Activated CD8-positive, alpha-beta T cell treated with anti-CD3 and anti-CD28 coated beads for 36 hours (primary cell): ENCODE measurements around the gene CCR4. TPM values are rescaled to one million over a fixed set of nuclear protein-coding genes. Genes with fewer than 3 reads are reported as not detected.
"Not testable (repeated sequence)": the region's sequence is repeated elsewhere in the genome, so short reads cannot be mapped to it uniquely, and the experiment has no call there.

ENCODE experiments used
- ATAC-seq: fragments of 200-7000 bp; cut with Tn5 transposase; one replicate; pipeline ENCODE4 v1.10.0; 2021; ENCODE audit warnings: mild to moderate bottlenecking, moderate library complexity
- CTCF ChIA-PET: fragments of 350-600 bp; sonication (Branson Sonifier 250); formaldehyde crosslinking; loops from one replicate; lab custom pipeline; 2021; ENCODE audit warnings: antibody characterized with exemption; lab: Charles Lee
- POLR2A ChIA-PET: fragments of 350-600 bp; sonication (Branson Sonifier 250); formaldehyde crosslinking; loops from one replicate; lab custom pipeline; 2021; ENCODE audit warnings: antibody characterized with exemption; lab: Charles Lee
- DNase-seq: peaks from one replicate; pipeline ENCODE4 v3.0.0-alpha.2; 2020
- H3K27ac Mint-ChIP-seq: one replicate; pipeline ENCODE4 v1.8.0; 2021; ENCODE audit warnings: mild to moderate bottlenecking, mixed read lengths
- H3K27me3 Mint-ChIP-seq: one replicate; pipeline ENCODE4 v1.8.0; 2021; ENCODE audit warnings: mixed read lengths
- H3K36me3 Mint-ChIP-seq: one replicate; pipeline ENCODE4 v1.8.0; 2021; ENCODE audit warnings: low read depth, mixed read lengths
- H3K4me1 Mint-ChIP-seq: one replicate; pipeline ENCODE4 v1.8.0; 2021; ENCODE audit warnings: low read depth, mixed read lengths
- H3K4me3 Mint-ChIP-seq: one replicate; pipeline ENCODE4 v1.8.0; 2021; ENCODE audit warnings: mild to moderate bottlenecking, moderate library complexity, mixed read lengths
- H3K9me3 Mint-ChIP-seq: one replicate; pipeline ENCODE4 v1.8.0; 2021; ENCODE audit warnings: mixed read lengths
- CTCF ChIP-seq: fragments of 200-600 bp; IDR thresholded peaks from one replicate; pipeline ENCODE4 v1.8.0; 2022; ENCODE audit warnings: antibody characterized with exemption, mild to moderate bottlenecking
- intact Hi-C: fragments of 100-400 bp; cut with micrococcal nuclease; formaldehyde crosslinking; loops from one replicate; pipeline ENCODE4 v1.10.0; 2022
- total RNA-seq, 2 experiments: library from RNA; stranded (reverse); gene quantifications; one replicate each; pipeline ENCODE4 v1.2.3, GENCODE V29; 2021

Gene CCR4
- total RNA-seq, 2 experiments from 2014 or later, result 17.4 to 18.8 TPM

GRCh38 chr3:32912046-32912445, 39.4 kb upstream of the CCR4 start:
- ChIA-PET CTCF (no interaction called here), POLR2A (no interaction called here)
- Mint-ChIP-seq H3K4me3 (no peak overlapping the region), H3K27me3 (peaks cover 1% of the 10 kb centered on the region), H3K4me1 (no peaks in the 10 kb centered on the region), H3K27ac (no peak overlapping the region), H3K9me3 (peaks cover 4% of the 10 kb centered on the region), H3K36me3 (no peaks in the 10 kb centered on the region)
- ATAC-seq, result no peak
- DNase-seq, result no peak
- no peak for TF ChIP-seq CTCF
- intact Hi-C loops, result no loop called here

- intact Hi-C loops, result no loop called here
- TF ChIP-seq CTCF, result no peak
- Mint-ChIP-seq H3K9me3 (peaks cover 8% of the 10 kb centered on the region), H3K36me3 (no peaks in the 10 kb centered on the region), H3K27ac (no peak overlapping the region), H3K4me1 (no peaks in the 10 kb centered on the region), H3K4me3 (no peak overlapping the region), H3K27me3 (peaks cover 1% of the 10 kb centered on the region)
- DNase-seq (no peak), ATAC-seq (no peak)
- CTCF ChIA-PET, result no interaction called here
- POLR2A ChIA-PET, result no interaction called here
Measured at GRCh38 chr3:32913790-32914446, 37.5 kb upstream of the CCR4 start.

- ChIA-PET POLR2A (no interaction called here), CTCF (no interaction called here)
- H3K4me3 Mint-ChIP-seq, result no peak overlapping the region
- H3K27ac Mint-ChIP-seq, result no peak overlapping the region
- no peaks in the 10 kb centered on the region for H3K4me1 Mint-ChIP-seq
- DNase-seq, result no peak
- no peaks in the 10 kb centered on the region for H3K36me3 Mint-ChIP-seq
- TF ChIP-seq CTCF, result no peak
- no peak for ATAC-seq
- peaks cover 8% of the 10 kb centered on the region for H3K9me3 Mint-ChIP-seq
- intact Hi-C loops, result no loop called here
- peaks cover 1% of the 10 kb centered on the region for H3K27me3 Mint-ChIP-seq
Measured at GRCh38 chr3:32919920-32920319, 31.5 kb upstream of the CCR4 start.

- Mint-ChIP-seq H3K27ac (no peak overlapping the region), H3K36me3 (no peaks in the 10 kb centered on the region), H3K4me3 (no peak overlapping the region), H3K27me3 (peaks cover 1% of the 10 kb centered on the region), H3K9me3 (peaks cover 3% of the 10 kb centered on the region), H3K4me1 (no peaks in the 10 kb centered on the region)
- no peak for ATAC-seq
- ChIA-PET CTCF (interaction anchor here (1.2 kb wide), 1 partner anchor 25 kb away, joined by 3 read pairs; no protein-coding TSS in a partner anchor), POLR2A (no interaction called here)
- DNase-seq, result no peak
- no peak for TF ChIP-seq CTCF
- intact Hi-C loops, result no loop called here
Measured at GRCh38 chr3:32922078-32922477, 29.4 kb upstream of the CCR4 start.

GRCh38 chr3:32930161-32930560, 21.3 kb upstream of the CCR4 start:
- TF ChIP-seq CTCF, result no peak
- Mint-ChIP-seq H3K36me3 (no peaks in the 10 kb centered on the region), H3K9me3 (no peaks in the 10 kb centered on the region), H3K4me1 (no peaks in the 10 kb centered on the region), H3K27ac (no peak overlapping the region), H3K27me3 (peaks cover 6% of the 10 kb centered on the region), H3K4me3 (no peak overlapping the region)
- DNase-seq (no peak), ATAC-seq (no peak)
- ChIA-PET CTCF (interaction anchor here (1.0 kb wide), 1 partner anchor 133 kb away, joined by 3 read pairs; no protein-coding TSS in a partner anchor), POLR2A (no interaction called here)
- intact Hi-C loops, result no loop called here

GRCh38 chr3:32931273-32931672, 20.2 kb upstream of the CCR4 start:
- CTCF ChIA-PET, result interaction anchor here (1.0 to 1.1 kb wide), 2 partner anchors 134 to 362 kb away, joined by 3 read pairs; no protein-coding TSS in a partner anchor
- H3K4me3 Mint-ChIP-seq, H3K36me3 Mint-ChIP-seq, DNase-seq, H3K9me3 Mint-ChIP-seq, intact Hi-C loops, ATAC-seq, H3K27me3 Mint-ChIP-seq, POLR2A ChIA-PET, H3K4me1 Mint-ChIP-seq, H3K27ac Mint-ChIP-seq: not testable (repeated sequence)
